DMS53 (cell line): ENCODE data around the gene RUNX2.
"Not testable (repeated sequence)": the region's sequence is repeated elsewhere in the genome, so short reads cannot be mapped to it uniquely, and the experiment has no call there.

Source experiments
- DNase-seq: peaks from one replicate; lab custom pipeline; 2025; lab: John Stamatoyannopoulos, UW

The RUNX2 gene

GRCh38 chr6:45651301-45651700 is 323.2 kb downstream of the RUNX2 start:
- no peak for DNase-seq

GRCh38 chr6:45652416-45652815 is 324.3 kb downstream of the RUNX2 start:
- no peak for DNase-seq

- DNase-seq, result no peak
Measured at GRCh38 chr6:45653117-45653883, 325.2 kb downstream of the RUNX2 start.

GRCh38 chr6:45654673-45655072 is 326.5 kb downstream of the RUNX2 start:
- no peak for DNase-seq

GRCh38 chr6:45655745-45656476 is 327.8 kb downstream of the RUNX2 start:
- no peak for DNase-seq

- DNase-seq, result no peak
Measured at GRCh38 chr6:45657226-45657625, 329.1 kb downstream of the RUNX2 start.

- no peak for DNase-seq
Measured at GRCh38 chr6:45658400-45658799, 330.3 kb downstream of the RUNX2 start.

GRCh38 chr6:45658958-45659357 is 330.8 kb downstream of the RUNX2 start:
- DNase-seq, result no peak

- peak; percentile 55 for DNase-seq
Measured at GRCh38 chr6:45661661-45662060, 333.5 kb downstream of the RUNX2 start.

- peak; percentile 47 for DNase-seq
Measured at GRCh38 chr6:45663251-45664221, 335.4 kb downstream of the RUNX2 start.

- DNase-seq, result no peak
Measured at GRCh38 chr6:45664707-45665106, 336.6 kb downstream of the RUNX2 start.

GRCh38 chr6:45665859-45666258 is 337.7 kb downstream of the RUNX2 start:
- DNase-seq, result no peak

- no peak for DNase-seq
Measured at GRCh38 chr6:45666846-45667245, 338.7 kb downstream of the RUNX2 start.

- DNase-seq, result no peak
Measured at GRCh38 chr6:45667300-45667699, 339.2 kb downstream of the RUNX2 start.

GRCh38 chr6:45667766-45668165 is 339.6 kb downstream of the RUNX2 start:
- no peak for DNase-seq

GRCh38 chr6:45668705-45669104 is 340.6 kb downstream of the RUNX2 start:
- no peak for DNase-seq

GRCh38 chr6:45673167-45673566 is 345.0 kb downstream of the RUNX2 start:
- DNase-seq, result not testable (repeated sequence)

GRCh38 chr6:45675166-45675565 is 347.0 kb downstream of the RUNX2 start:
- DNase-seq, result not testable (repeated sequence)

GRCh38 chr6:45675634-45676033 is 347.5 kb downstream of the RUNX2 start:
- DNase-seq, result no peak

- DNase-seq, result no peak
Measured at GRCh38 chr6:45676380-45676779, 348.2 kb downstream of the RUNX2 start.

- peak; percentile 38 for DNase-seq
Measured at GRCh38 chr6:45677381-45678284, 349.5 kb downstream of the RUNX2 start.
